Activated naive CD8-positive, alpha-beta T cell treated with anti-CD3 and anti-CD28 coated beads, Interleukin-2, amount 50 U/mL, for 24 hours (primary cell): ENCODE measurements around the gene IFITM5.
A peak's percentile ranks its signal among the peaks of the same experiment; 100 is the strongest.

Experiments
- ATAC-seq: fragments of 150-1000 bp; cut with Tn5 transposase; one replicate; pipeline ENCODE4 v1.10.0; 2021
- DNase-seq: peaks from one replicate; pipeline ENCODE4 v3.0.0; 2021
- H3K27ac Mint-ChIP-seq: one replicate; pipeline ENCODE4 v1.8.0; 2021; ENCODE audit warnings: mild to moderate bottlenecking, mixed read lengths
- H3K27me3 Mint-ChIP-seq: one replicate; pipeline ENCODE4 v1.8.0; 2021; ENCODE audit warnings: mixed read lengths
- H3K36me3 Mint-ChIP-seq: one replicate; pipeline ENCODE4 v1.8.0; 2021; ENCODE audit warnings: low read depth, mixed read lengths
- H3K4me1 Mint-ChIP-seq: one replicate; pipeline ENCODE4 v1.8.0; 2021; ENCODE audit warnings: mixed read lengths
- H3K4me3 Mint-ChIP-seq: one replicate; pipeline ENCODE4 v1.8.0; 2021; ENCODE audit warnings: mild to moderate bottlenecking, moderate library complexity, mixed read lengths
- H3K9me3 Mint-ChIP-seq: one replicate; pipeline ENCODE4 v1.8.0; 2021; ENCODE audit warnings: mixed read lengths

The IFITM5 gene

DNA sequence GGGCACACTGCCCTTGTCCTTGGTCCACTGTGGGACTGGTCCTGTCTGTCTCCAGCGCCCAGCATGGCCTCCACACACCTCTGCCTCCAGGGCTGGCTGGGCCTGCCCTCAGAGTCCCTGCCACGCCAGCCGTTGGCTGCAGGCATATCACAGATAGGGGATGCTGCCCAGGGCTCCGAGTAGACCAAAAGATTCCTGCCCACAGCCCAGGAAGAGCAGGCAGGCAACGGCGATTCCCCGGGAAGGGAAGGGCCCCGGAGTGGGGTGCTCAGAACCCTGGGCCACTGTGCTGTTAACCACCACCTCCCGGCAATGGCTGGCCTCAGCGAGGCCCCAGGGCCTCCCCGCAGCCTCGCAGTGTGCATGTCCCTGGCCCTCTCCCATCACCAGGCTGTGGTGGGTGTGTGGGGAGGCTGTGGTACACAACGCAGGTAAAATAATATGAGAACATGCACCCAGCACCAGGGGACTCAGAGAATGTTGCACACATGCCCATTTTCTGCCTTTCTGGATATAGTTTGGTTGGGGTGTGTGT lies 2.2 kb downstream of the IFITM5 start:
- Mint-ChIP-seq H3K27ac (peak overlapping the region; percentile 74), H3K27me3 (peaks cover 14% of the 10 kb centered on the region), H3K36me3 (no peaks in the 10 kb centered on the region), H3K9me3 (no peaks in the 10 kb centered on the region), H3K4me1 (peaks cover 26% of the 10 kb centered on the region), H3K4me3 (peak overlapping the region; percentile 57)
- ATAC-seq (peak; percentile 29), DNase-seq (no peak)

DNA sequence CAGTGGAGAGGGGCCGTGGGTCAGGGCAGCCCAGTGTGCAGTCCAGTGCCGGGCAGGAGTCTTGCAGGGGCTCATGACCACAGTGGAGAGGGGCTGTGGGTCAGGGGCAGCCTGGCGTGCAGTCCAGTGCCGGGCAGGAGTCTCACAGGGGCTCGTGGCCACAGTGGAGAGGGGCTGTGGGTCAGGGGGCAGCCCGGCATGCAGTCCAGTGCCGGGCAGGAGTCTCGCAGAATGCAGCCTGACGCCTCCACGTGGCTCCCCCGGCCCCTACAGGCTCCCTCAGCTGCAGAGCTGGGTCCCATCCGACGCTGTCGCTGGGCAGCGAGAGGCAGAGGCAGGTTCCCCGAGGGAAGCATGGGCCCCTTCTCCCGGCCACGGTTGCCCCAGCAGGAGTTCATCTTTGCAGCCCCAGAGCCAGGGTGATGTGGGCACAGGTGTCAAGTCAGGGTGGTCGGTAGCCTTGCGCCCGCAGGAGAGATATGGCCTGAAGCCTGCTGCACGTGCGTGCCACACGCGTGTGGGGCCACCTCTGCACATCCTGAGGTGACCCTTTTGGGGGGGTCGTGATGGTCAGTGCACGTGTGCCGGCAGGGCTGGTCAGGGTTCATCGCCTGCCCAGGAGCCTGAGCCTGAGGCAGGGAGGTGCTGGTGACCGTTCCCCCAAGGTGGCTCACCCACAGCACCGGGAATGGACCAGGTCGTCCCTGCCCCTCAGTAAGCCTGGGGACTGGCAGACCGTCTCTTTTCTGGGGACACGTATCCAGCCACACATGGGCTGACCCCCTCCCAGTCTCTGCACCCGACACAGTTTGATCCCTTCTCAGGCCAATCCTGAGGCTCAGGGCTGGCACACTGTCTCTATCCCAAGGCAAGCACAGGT lies 2.9 kb downstream of the IFITM5 start:
- ATAC-seq (no peak), DNase-seq (no peak)
- peaks cover 2% of the 10 kb centered on the region for H3K36me3 Mint-ChIP-seq
- H3K4me3 Mint-ChIP-seq, result no peak overlapping the region
- peaks cover 28% of the 10 kb centered on the region for H3K4me1 Mint-ChIP-seq
- H3K9me3 Mint-ChIP-seq, result no peaks in the 10 kb centered on the region
- H3K27me3 Mint-ChIP-seq, result peaks cover 12% of the 10 kb centered on the region
- H3K27ac Mint-ChIP-seq, result no peak overlapping the region

DNA sequence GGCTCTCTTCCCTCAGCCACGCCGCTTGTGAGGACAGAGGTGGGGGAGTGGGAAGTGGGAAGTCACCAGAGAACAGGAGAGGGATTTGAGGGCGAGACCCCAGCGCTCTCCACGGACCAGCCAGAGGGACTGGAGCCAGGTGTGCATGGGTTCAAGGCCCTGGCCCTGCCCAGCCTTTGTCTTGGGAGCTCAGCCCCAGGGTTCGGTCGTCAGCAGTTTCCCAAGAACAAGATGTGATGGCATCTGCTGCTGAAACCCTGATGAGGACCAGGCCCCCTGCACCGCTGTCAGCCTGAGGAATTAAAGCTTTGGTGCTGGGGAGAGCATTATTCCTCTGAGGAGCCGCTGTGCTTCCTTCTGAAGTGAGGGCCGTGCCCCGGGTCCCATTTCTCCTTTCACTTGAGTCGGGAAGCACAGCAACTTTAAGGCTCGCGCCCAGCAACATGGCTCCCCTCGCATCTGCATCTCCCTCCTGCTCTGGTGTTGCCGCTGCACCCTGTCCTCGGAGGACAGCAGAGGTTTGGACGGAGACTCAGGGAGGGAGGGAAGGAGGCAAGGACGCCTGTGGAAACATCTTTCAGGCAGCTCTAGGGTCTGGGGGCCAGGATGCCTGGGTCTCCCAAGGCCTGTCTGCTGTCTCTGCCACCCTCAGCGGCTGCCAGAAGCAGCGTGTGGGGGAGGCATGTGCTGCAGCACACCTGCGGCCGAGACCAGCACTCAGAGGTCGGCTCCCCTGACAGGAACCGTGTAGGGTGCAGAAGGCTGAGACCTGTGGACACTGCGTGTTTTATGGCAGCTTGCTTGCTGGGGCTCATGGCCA lies 3.8 kb downstream of the IFITM5 start:
- Mint-ChIP-seq H3K27ac (no peak overlapping the region), H3K4me1 (peaks cover 31% of the 10 kb centered on the region), H3K36me3 (peaks cover 6% of the 10 kb centered on the region), H3K4me3 (no peak overlapping the region), H3K27me3 (peaks cover 7% of the 10 kb centered on the region), H3K9me3 (no peaks in the 10 kb centered on the region)
- DNase-seq, result no peak
- no peak for ATAC-seq

DNA sequence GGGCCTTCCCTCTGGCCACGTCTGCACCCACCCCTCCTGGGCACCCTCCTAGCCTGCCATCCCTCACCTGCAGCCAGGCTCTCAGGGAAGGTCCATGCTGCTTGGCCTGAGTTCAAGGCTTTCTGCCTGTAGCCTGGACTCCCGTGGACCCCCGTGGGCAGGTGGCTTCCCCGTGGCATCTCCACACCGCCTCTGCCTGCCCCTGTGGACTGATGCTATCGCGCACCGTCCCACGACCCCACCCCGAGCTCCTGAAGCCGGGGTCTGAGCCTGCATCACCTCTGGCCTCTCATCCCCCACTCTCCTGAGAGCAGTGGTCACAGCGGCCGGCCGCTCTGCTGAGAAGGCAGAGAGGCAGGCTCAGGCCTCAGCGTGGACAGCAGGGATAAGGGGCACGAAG lies 4.5 kb downstream of the IFITM5 start:
- DNase-seq (no peak), ATAC-seq (no peak)
- no peaks in the 10 kb centered on the region for H3K9me3 Mint-ChIP-seq
- no peak overlapping the region for H3K27ac Mint-ChIP-seq
- H3K4me3 Mint-ChIP-seq, result no peak overlapping the region
- peaks cover 6% of the 10 kb centered on the region for H3K36me3 Mint-ChIP-seq
- H3K27me3 Mint-ChIP-seq, result peaks cover 1% of the 10 kb centered on the region
- H3K4me1 Mint-ChIP-seq, result peaks cover 33% of the 10 kb centered on the region

DNA sequence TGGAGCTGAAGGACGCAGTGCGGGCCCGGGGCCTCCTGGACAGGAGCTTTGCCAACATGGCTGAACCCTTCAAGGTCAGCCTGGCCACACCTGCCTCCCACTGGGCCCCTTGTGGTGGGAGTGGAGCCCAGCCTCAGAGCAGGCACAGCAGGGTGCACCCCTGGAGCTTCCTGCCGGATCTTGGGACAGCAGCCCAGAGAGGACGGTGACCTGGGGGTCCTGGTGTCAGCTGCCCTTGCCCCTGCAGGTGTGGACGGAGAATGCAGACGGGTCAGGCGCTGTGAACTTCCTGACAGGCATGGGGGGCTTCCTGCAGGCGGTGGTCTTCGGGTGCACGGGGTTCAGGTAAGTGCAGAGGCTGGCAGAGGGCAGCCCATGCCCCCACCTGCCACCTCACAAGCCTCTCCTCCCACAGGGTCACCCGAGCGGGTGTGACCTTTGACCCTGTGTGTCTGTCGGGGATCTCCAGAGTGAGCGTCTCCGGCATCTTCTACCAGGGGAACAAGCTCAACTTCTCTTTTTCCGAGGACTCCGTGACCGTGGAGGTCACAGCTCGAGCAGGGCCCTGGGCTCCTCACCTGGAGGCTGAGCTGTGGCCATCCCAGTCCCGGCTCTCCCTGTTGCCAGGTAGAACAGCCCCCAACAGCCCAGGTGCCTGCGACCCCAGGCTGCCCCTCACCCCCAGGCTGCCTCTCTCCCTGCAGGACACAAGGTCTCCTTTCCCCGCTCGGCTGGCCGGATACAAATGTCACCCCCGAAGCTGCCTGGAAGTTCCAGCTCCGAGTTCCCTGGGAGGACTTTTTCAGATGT lies 5.3 kb downstream of the IFITM5 start:
- Mint-ChIP-seq H3K9me3 (no peaks in the 10 kb centered on the region), H3K27me3 (no peaks in the 10 kb centered on the region), H3K36me3 (peaks cover 6% of the 10 kb centered on the region), H3K27ac (no peak overlapping the region), H3K4me3 (no peak overlapping the region), H3K4me1 (peaks cover 34% of the 10 kb centered on the region)
- no peak for ATAC-seq
- no peak for DNase-seq

DNA sequence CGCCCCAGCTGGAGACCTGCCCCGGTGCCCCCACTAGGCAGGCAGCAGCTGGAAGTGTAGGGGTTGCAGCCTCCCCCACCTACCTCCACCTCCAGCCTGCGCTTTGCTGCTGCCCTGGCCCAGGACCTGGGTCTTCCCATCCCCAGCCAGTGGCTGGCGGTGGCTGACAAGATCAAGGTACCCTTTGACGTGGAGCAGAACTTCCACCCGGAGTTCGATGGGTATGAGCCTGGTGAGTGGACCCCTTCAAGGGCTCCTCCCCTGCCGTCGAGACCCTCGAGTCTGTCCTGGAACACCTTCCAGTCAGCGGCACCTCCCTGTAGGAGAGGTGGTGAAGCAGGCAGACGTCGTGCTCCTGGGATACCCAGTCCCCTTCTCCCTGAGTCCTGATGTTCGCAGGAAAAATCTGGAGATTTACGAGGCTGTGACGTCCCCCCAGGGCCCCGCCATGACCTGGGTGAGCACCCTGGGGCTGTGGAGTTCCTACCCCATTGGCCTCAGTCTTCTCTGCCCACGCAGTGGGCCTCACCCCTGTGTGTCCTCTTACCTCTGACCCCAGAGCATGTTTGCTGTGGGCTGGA lies 6.0 kb downstream of the IFITM5 start:
- H3K4me3 Mint-ChIP-seq, result no peak overlapping the region
- ATAC-seq (no peak), DNase-seq (no peak)
- peaks cover 32% of the 10 kb centered on the region for H3K4me1 Mint-ChIP-seq
- H3K9me3 Mint-ChIP-seq, result no peaks in the 10 kb centered on the region
- peaks cover 6% of the 10 kb centered on the region for H3K36me3 Mint-ChIP-seq
- H3K27ac Mint-ChIP-seq, result no peak overlapping the region
- H3K27me3 Mint-ChIP-seq, result no peaks in the 10 kb centered on the region

DNA sequence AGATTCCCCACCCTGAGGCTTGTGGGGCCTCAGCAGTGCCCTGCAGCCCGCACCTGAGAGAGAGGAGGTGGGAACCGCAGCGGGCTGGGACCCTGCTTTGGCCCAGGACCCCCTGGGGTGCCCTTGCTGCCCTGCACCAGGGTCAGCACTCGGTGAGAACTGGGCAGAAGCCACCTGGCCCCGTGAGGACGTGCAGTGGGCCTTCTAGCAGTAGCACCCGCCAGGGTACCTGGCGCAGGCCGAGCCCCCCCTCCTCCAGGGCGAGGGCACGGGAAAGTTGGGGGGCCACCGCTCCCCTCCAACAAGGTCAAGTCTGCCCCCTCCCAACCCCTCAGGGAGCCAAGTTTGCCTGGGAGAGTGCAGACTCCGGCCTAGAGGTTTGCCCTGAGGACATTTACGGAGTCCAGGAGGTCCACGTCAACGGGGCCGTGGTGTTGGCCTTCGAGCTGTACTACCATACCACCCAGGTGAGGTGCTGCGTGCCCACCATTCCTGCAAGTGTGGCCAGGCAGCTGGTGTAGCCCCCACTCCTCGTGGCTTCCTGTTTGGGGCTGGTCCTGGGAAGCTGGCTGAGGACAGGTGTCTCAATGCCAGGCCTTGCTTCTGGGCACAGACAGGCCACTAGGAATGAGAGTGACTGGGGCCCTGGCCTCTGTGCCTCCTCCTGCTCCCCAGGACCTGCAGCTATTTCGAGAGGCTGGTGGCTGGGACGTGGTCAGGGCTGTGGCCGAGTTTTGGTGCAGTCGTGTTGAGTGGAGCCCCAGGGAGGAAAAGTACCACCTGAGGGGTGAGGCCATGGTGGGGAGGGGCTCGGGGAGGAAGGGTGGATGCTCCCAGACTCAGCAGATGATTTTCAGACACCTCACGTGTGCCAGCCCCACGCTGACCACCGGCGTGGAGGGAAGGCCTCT lies 6.9 kb downstream of the IFITM5 start:
- no peaks in the 10 kb centered on the region for H3K9me3 Mint-ChIP-seq
- peaks cover 3% of the 10 kb centered on the region for H3K27me3 Mint-ChIP-seq
- no peak overlapping the region for H3K4me3 Mint-ChIP-seq
- peaks cover 29% of the 10 kb centered on the region for H3K4me1 Mint-ChIP-seq
- H3K36me3 Mint-ChIP-seq, result peaks cover 10% of the 10 kb centered on the region
- ATAC-seq, result no peak
- no peak overlapping the region for H3K27ac Mint-ChIP-seq
- DNase-seq, result no peak

DNA sequence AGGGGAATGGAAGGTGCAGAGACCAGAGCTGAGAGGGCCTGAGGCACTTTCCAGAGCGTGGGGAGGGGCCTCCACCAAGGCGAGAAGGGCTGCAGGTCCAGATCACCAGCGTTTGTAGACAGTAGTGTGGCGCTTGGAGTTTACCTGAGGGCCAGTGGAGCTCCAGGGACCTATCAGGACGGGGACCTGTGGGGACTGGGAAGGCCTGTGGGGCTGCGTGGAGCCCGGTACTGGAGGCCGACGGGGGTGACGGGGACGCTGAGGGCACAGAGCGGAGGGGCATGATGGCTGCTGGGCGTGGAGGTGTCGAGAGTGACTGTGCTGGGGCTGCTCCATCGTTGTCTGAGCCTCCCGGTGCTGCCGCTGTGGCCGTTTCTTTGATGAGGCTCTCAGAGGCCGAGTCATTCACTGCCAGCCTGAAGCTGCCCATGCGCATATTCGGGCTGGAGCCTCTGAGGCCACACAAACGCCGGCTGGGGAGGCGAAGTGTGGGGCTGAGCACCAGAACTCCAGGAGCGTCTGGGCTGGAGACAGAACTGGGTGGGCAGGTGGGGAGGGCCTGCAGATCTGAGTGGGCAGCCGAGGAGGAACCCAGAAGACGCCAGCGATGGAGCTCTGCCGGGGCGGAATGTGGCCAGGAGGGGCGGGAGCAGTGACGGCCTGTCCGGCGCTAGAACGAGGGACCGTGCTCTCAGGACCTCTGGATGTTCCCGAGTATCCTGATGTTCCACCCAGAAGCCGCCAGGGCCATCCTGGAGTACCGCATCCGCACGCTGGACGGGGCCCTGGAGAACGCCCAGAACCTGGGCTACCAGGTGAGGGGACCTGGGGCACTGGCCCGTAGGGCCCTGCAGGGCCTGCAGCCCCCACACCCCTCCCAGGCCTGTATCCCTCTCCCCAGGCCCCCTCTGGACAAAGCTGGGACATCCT lies 7.8 kb downstream of the IFITM5 start:
- ATAC-seq (no peak), DNase-seq (no peak)
- Mint-ChIP-seq H3K4me1 (peaks cover 30% of the 10 kb centered on the region), H3K4me3 (peak overlapping the region; percentile 67), H3K9me3 (no peaks in the 10 kb centered on the region), H3K27me3 (peaks cover 3% of the 10 kb centered on the region), H3K27ac (peak overlapping the region; percentile 54), H3K36me3 (peaks cover 10% of the 10 kb centered on the region)

DNA sequence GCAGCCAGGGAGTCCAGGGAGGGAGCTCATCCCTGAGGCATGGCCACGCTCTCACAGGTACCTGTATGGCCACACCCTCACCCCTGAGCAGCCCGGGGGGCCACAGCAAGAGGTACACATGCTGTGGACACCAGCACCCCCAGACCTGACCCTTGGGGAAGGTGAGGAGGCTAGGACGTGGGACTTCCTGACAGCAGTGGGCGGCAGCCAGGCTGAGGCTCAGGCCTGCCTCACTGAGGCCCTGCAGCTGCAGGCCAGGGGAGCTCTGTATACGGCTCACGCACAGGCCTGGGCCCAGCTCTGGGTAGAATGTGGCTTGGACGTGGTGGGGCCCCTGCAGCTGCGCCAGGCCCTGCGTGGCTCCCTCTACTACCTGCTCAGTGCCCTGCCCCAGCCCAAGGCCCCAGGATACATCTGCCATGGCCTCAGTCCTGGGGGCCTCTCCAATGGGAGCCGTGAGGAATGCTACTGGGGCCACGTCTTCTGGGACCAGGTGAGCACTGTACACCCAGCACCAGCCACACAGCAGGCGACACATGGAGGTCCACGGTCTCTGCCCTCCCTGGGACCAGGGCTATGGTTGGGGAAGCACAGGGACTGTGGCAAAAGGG lies 8.6 kb downstream of the IFITM5 start:
- peak overlapping the region; percentile 67 for H3K4me3 Mint-ChIP-seq
- peaks cover 3% of the 10 kb centered on the region for H3K27me3 Mint-ChIP-seq
- peak overlapping the region; percentile 54 for H3K27ac Mint-ChIP-seq
- H3K9me3 Mint-ChIP-seq, result no peaks in the 10 kb centered on the region
- no peak for ATAC-seq
- DNase-seq, result no peak
- H3K4me1 Mint-ChIP-seq, result peaks cover 36% of the 10 kb centered on the region
- peaks cover 10% of the 10 kb centered on the region for H3K36me3 Mint-ChIP-seq

DNA sequence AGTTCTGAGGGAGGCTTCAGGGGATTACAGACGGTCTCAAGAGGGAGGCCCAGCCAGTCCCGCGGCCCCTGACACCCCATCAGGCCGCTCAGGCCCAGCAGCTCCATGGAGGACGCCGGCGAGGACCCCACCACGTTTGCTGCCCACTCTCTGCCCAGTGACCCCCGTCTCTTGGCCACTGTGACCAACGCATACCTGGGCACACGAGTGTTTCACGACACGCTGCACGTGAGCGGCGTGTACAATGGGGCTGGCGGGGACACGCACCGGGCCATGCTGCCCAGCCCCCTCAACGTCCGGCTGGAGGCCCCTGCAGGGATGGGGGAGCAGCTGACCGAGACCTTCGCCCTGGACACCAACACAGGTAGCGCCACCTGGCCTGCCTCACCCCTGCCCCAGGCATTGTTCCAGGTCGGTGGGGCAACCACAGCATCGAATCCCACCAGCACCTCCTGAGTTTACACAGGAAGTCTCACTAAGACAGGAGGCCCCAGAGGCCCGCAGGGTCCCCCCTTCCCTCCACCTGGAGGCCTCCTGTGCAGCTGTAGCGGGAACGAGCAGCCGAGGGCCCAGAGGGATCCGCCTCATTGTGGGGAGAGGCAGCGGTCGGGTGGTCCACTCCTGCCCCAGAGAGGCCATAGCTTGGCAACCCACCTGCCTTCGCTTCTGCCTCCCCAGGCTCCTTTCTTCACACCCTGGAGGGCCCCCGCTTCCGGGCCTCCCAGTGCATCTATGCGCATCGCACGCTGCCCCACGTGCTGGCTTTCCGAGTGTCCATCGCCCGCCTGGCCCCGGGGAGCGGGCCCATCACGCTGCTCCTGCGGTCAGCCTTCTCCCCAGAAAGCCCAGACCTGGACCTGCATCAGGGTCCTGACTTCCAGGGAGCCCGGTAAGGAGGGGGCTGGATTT lies 9.4 kb downstream of the IFITM5 start:
- H3K36me3 Mint-ChIP-seq, result peaks cover 10% of the 10 kb centered on the region
- peak overlapping the region; percentile 69 for H3K27ac Mint-ChIP-seq
- DNase-seq (no peak), ATAC-seq (no peak)
- peaks cover 40% of the 10 kb centered on the region for H3K4me1 Mint-ChIP-seq
- no peaks in the 10 kb centered on the region for H3K9me3 Mint-ChIP-seq
- peaks cover 3% of the 10 kb centered on the region for H3K27me3 Mint-ChIP-seq
- H3K4me3 Mint-ChIP-seq, result peak overlapping the region; percentile 67

DNA sequence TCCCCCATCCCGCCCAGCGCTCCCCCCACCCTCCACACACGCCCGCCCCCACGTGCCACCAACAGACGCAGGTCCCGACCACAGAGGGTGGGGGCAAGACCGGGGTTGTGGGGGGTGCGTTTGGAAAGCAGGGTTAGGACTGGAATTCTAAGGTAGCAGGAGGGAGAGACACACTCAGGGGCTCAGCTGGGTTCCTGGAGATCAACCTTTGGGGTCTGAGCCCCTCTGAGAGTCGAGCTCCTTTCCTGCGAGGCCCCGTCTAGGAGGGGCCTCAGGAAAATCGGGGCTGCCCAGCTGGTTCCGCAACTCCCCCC lies 10.0 kb downstream of the IFITM5 start:
- Mint-ChIP-seq H3K27me3 (peaks cover 3% of the 10 kb centered on the region), H3K36me3 (peaks cover 10% of the 10 kb centered on the region), H3K9me3 (no peaks in the 10 kb centered on the region), H3K4me1 (peaks cover 40% of the 10 kb centered on the region), H3K27ac (peak overlapping the region; percentile 69), H3K4me3 (peak overlapping the region; percentile 67)
- ATAC-seq (no peak), DNase-seq (no peak)
